Tibial nerve (tissue), 4 donors: ENCODE measurements around the gene SPDYC. TPM values are rescaled to one million over a fixed set of nuclear protein-coding genes. Genes with fewer than 3 reads are reported as not detected.

Source experiments
- DNase-seq, 2 donors: peaks; one replicate each; pipeline ENCODE4 v3.0.0-alpha.2; 2019; ENCODE audit warnings: low spot score in 2 of 2
- H3K27ac ChIP-seq, 4 donors: fragments of 200-600 bp; sonication (generic) in 3 of 4; one replicate each; pipeline ENCODE4 v1.5.1; 2017 to 2019; ENCODE audit warnings: mild to moderate bottlenecking in 1 of 4
- H3K27me3 ChIP-seq, 2 donors: fragments of 200-600 bp; sonication (generic) in 1 of 2; one replicate each; pipeline versions ENCODE4 v1.5.1 to v1.6.0; 2017 to 2019
- H3K36me3 ChIP-seq, 3 donors: fragments of 200-600 bp; sonication (generic); one replicate each; pipeline ENCODE4 v1.5.1; 2018 to 2019
- H3K4me1 ChIP-seq, 4 donors: fragments of 200-600 bp; sonication (generic) in 3 of 4; one replicate each; pipeline ENCODE4 v1.5.1; 2017 to 2019
- H3K4me3 ChIP-seq, 4 donors: fragments of 200-600 bp; sonication (generic) in 3 of 4; one replicate each; pipeline ENCODE4 v1.5.1; 2017 to 2019; ENCODE audit warnings: mild to moderate bottlenecking in 1 of 4, moderate library complexity in 1 of 4
- H3K9me3 ChIP-seq, 4 donors: fragments of 200-600 bp; sonication (generic) in 3 of 4; one replicate each; pipeline ENCODE4 v1.5.1; 2017 to 2019
- CTCF ChIP-seq, 5 experiments: fragments of 200-600 bp in 3 of 5; fragments of 450-650 bp in 2 of 5; sonication (generic) in 3 of 5; IDR thresholded peaks; one replicate each; pipeline ENCODE4 v1.5.1; 2016 to 2019; ENCODE audit warnings: antibody characterized with exemption in 5 of 5, mild to moderate bottlenecking in 3 of 5, moderate library complexity in 2 of 5
- EP300 ChIP-seq, 2 donors: sonication (generic); formaldehyde crosslinking; IDR thresholded peaks; one replicate each; pipeline ENCODE4 v1.6.1; 2017; ENCODE audit warnings: antibody characterized with exemption in 2 of 2, mild to moderate bottlenecking in 1 of 2
- POLR2A ChIP-seq, 2 donors: fragments of 450-650 bp; IDR thresholded peaks; one replicate each; pipeline ENCODE4 v1.6.1; 2017; ENCODE audit warnings: antibody characterized with exemption in 2 of 2, mild to moderate bottlenecking in 2 of 2, moderate library complexity in 2 of 2
- WGBS, 2 donors: methylation state at CpG; one replicate each; pipeline ENCODE4 v1.1.5; 2018; 5-methylcytosine and 5-hydroxymethylcytosine counted together
- total RNA-seq, 4 donors: library from RNA; depleted of rRNA; stranded (reverse); fragments of >200 nt; gene quantifications; one replicate each; pipeline ENCODE4 v1.1.0, GENCODE V29; 2016

Gene SPDYC
- total RNA-seq, 4 donors from 2014 or later: not detected

GRCh38 chr11:65210748-65211147, 40.7 kb downstream of the SPDYC start:
- peaks cover 0 to 64% (median 19%) of the 10 kb centered on the region in 3 donors for H3K36me3 ChIP-seq
- no peaks in the 10 kb centered on the region for H3K27me3 ChIP-seq
- TF ChIP-seq POLR2A (IDR thresholded peaks at IDR 0.05) (no peak), EP300 (IDR thresholded peaks at IDR 0.05) (no peak), CTCF (IDR thresholded peaks at IDR 0.05) (no peak)
- no peak for DNase-seq
- H3K9me3 ChIP-seq: no peaks in the 10 kb centered on the region
- WGBS, 2 donors: 89 to 90% methylated on average over 4 of the region's 4 CpGs
- no peak overlapping the region for H3K4me3 ChIP-seq
- no peak overlapping the region for H3K27ac ChIP-seq
- H3K4me1 ChIP-seq: peaks cover 0 to 11% (median 3%) of the 10 kb centered on the region in 4 donors

GRCh38 chr11:65211293-65212105, 41.5 kb downstream of the SPDYC start:
- TF ChIP-seq CTCF (IDR thresholded peaks at IDR 0.05) (no peak), POLR2A (IDR thresholded peaks at IDR 0.05) (no peak), EP300 (IDR thresholded peaks at IDR 0.05) (no peak)
- no peaks in the 10 kb centered on the region for H3K9me3 ChIP-seq
- 59 to 60% methylated on average over 27 to 29 of the region's 29 CpGs for WGBS, 2 donors
- no peaks in the 10 kb centered on the region for H3K27me3 ChIP-seq
- no peak overlapping the region for H3K4me3 ChIP-seq
- no peak overlapping the region for H3K27ac ChIP-seq
- H3K36me3 ChIP-seq: peaks cover 0 to 57% (median 17%) of the 10 kb centered on the region in 3 donors
- no peak for DNase-seq
- peaks cover 0 to 11% (median 3%) of the 10 kb centered on the region in 4 donors for H3K4me1 ChIP-seq

DNA sequence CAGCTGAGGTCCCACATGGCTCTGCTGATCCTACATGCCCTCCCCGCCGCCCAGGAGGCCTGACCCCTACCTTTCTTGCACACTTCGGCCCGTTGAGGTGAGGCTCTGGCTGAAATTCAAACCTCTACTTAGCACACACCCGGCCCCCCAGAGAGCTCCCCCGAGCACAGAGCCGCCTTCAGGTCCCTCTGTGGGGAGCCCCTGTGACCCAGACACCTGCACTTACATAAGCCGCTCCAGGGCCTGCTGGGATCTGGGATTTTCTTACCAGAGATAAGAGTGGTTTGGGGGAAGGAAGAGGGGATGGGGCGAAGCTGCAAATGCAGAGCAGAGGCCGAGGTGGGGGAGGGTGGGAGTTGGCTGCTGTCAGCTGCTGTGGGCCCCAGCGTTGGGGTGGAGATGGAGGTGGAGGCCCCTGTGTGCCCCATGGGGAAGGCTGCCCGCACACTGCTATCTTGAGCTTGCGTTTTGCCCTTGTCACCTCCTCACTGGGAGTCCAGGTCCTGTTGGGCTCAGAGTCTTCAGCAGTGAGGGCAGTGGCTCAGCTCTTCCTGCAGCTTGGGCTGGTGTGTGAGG, 42.3 kb downstream of the SPDYC start:
- H3K36me3 ChIP-seq: peaks cover 0 to 49% (median 17%) of the 10 kb centered on the region in 3 donors
- DNase-seq: no peak
- TF ChIP-seq EP300 (IDR thresholded peaks at IDR 0.05) (no peak), POLR2A (IDR thresholded peaks at IDR 0.05) (no peak), CTCF (IDR thresholded peaks at IDR 0.05) (no peak)
- no peak overlapping the region for H3K4me3 ChIP-seq
- H3K27ac ChIP-seq: no peak overlapping the region
- no peaks in the 10 kb centered on the region for H3K27me3 ChIP-seq
- 63 to 80% methylated on average over 12 to 13 of the region's 13 CpGs for WGBS, 2 donors
- H3K4me1 ChIP-seq: peaks cover 0 to 11% (median 3%) of the 10 kb centered on the region in 4 donors
- no peaks in the 10 kb centered on the region for H3K9me3 ChIP-seq

DNA sequence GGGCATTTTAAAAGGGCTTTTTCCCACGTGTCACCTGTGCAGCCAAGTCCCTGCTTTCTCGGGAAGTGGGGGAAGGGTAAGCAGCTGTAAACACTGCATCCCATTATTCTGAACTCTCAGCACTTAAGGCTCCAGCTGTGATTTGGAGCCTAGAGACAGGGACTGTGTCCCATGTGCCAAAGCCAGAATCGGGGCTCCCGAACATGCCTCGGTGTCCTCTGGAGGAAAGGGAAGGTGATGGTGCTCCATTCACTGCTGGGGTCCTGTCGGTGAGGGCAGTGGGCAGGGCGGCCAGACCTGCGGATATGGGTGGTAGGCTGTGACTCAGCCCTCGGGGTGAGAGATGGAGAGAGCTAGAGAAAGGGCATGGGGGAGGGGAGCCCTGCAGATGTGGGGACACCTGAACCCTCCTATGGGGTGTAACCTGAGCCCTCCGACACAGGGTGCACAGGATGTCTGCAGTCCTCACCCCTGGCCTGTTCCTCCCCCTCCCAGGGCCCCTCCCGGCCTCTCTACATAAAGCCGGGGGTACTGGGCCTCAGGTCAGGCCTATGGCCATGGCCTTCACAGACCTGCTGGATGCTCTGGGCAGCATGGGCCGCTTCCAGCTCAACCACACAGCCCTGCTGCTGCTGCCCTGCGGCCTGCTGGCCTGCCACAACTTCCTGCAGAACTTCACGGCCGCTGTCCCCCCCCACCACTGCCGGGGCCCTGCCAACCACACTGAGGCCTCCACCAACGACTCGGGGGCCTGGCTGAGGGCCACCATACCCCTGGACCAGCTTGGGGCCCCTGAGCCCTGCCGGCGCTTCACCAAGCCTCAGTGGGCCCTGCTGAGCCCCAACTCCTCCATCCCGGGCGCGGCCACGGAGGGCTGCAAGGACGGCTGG, 43.5 kb downstream of the SPDYC start:
- WGBS, 2 donors: 46 to 56% methylated on average over 13 to 23 of the region's 26 CpGs
- Histone ChIP-seq H3K9me3 (no peaks in the 10 kb centered on the region), H3K27ac (no peak overlapping the region), H3K36me3 (peaks cover 0 to 37% (median 17%) of the 10 kb centered on the region in 3 donors), H3K4me1 (peaks cover 0 to 11% (median 3%) of the 10 kb centered on the region in 4 donors), H3K4me3 (no peak overlapping the region), H3K27me3 (no peaks in the 10 kb centered on the region)
- TF ChIP-seq POLR2A (IDR thresholded peaks at IDR 0.05): no peak
- no peak for TF ChIP-seq CTCF (IDR thresholded peaks at IDR 0.05)
- TF ChIP-seq EP300 (IDR thresholded peaks at IDR 0.05): no peak
- no peak for DNase-seq
